Neuronal stem cell (in vitro differentiated cells): Measurements from ENCODE around the gene MBD1.

Source experiments
- DNase-seq: peaks from one replicate; pipeline ENCODE4 v3.0.0-alpha.2; 2013; ENCODE audit warnings: low spot score
- H2AFZ ChIP-seq: one replicate; pipeline ENCODE4 v1.6.1; 2013; ENCODE audit warnings: mild to moderate bottlenecking, low read length, inconsistent platforms
- H2AK5ac ChIP-seq: 2 replicates; pipeline ENCODE4 v1.6.1; 2013; ENCODE audit warnings: low read depth, mild to moderate bottlenecking, inconsistent platforms, low read length, moderate library complexity, mixed read lengths
- H2BK120ac ChIP-seq: 2 replicates; pipeline ENCODE4 v1.6.1; 2013; ENCODE audit warnings: low read depth, mild to moderate bottlenecking, inconsistent platforms, low read length, moderate library complexity, mixed read lengths
- H2BK12ac ChIP-seq: one replicate; pipeline ENCODE4 v1.6.1; 2013; ENCODE audit warnings: low read length, inconsistent platforms
- H2BK15ac ChIP-seq: 2 replicates; pipeline ENCODE4 v1.6.1; 2013; ENCODE audit warnings: mild to moderate bottlenecking, low read length, inconsistent platforms, mixed read lengths
- H2BK5ac ChIP-seq: one replicate; pipeline ENCODE4 v1.6.1; 2013; ENCODE audit warnings: inconsistent platforms, mild to moderate bottlenecking, low read length, moderate library complexity
- H3K14ac ChIP-seq: one replicate; pipeline ENCODE4 v1.6.1; 2013; ENCODE audit warnings: low read length, inconsistent platforms
- H3K18ac ChIP-seq: 2 replicates; pipeline ENCODE4 v1.6.1; 2013; ENCODE audit warnings: low read length, inconsistent platforms
- H3K23ac ChIP-seq: 2 replicates; pipeline ENCODE4 v1.6.1; 2013; ENCODE audit warnings: low read depth, mild to moderate bottlenecking, mixed read lengths, low read length, inconsistent platforms; ENCODE audit not compliant: poor library complexity
- H3K27ac ChIP-seq: replicated peaks from 3 replicates; pipeline ENCODE4 v1.5.1; 2013; ENCODE audit warnings: low read length, inconsistent platforms
- H3K27me3 ChIP-seq, 3 experiments: 2 replicates each; pipeline ENCODE4 v1.6.1; 2013; ENCODE audit warnings: low read length in 3 of 3, mild to moderate bottlenecking in 2 of 3, inconsistent platforms in 1 of 3, low read depth in 1 of 3, mixed read lengths in 1 of 3, moderate library complexity in 1 of 3; ENCODE audit not compliant: control insufficient read depth in 3 of 3, insufficient read depth in 3 of 3
- H3K36me3 ChIP-seq, 2 donors: replicated peaks in 1 of 2; 2 replicates each; pipeline ENCODE4 v1.6.1; 2013; ENCODE audit warnings: low read length in 2 of 2; ENCODE audit not compliant: control insufficient read depth in 2 of 2, insufficient read depth in 2 of 2
- H3K4ac ChIP-seq: 2 replicates; pipeline ENCODE4 v1.6.1; 2013; ENCODE audit warnings: inconsistent platforms, mild to moderate bottlenecking, low read length, moderate library complexity
- H3K4me1 ChIP-seq, 2 donors: 1 replicate in 1 of 2; 2 replicates in 1 of 2; pipeline ENCODE4 v1.6.1; 2013; ENCODE audit warnings: low read length in 2 of 2, low read depth in 1 of 2; ENCODE audit not compliant: control insufficient read depth in 2 of 2, insufficient read depth in 1 of 2
- H3K4me2 ChIP-seq: one replicate; pipeline ENCODE4 v1.6.1; 2013; ENCODE audit warnings: mild to moderate bottlenecking, low read length, inconsistent platforms; ENCODE audit not compliant: insufficient read depth, poor library complexity, severe bottlenecking
- H3K4me3 ChIP-seq, 2 donors: 2 replicates each; pipeline ENCODE4 v1.5.1; 2013; ENCODE audit warnings: low read length in 2 of 2, mild to moderate bottlenecking in 2 of 2, inconsistent platforms in 1 of 2, moderate library complexity in 1 of 2
- H3K79me1 ChIP-seq: one replicate; pipeline ENCODE4 v1.6.1; 2013; ENCODE audit warnings: low read depth, mild to moderate bottlenecking, inconsistent platforms, low read length, moderate library complexity
- H3K9ac ChIP-seq: one replicate; pipeline ENCODE4 v1.6.1; 2013; ENCODE audit warnings: mild to moderate bottlenecking, low read depth, low read length, inconsistent platforms; ENCODE audit not compliant: poor library complexity
- H3K9me3 ChIP-seq, 2 donors: replicated peaks in 1 of 2; 2 replicates each; pipeline versions ENCODE3 to v1.6.1; 2013; ENCODE audit warnings: low read length in 2 of 2, mild to moderate bottlenecking in 2 of 2, inconsistent platforms in 1 of 2, low read depth in 1 of 2, mixed read lengths in 1 of 2, moderate library complexity in 1 of 2; ENCODE audit not compliant: control insufficient read depth in 2 of 2, insufficient read depth in 1 of 2
- H4K8ac ChIP-seq: one replicate; pipeline ENCODE4 v1.6.1; 2013; ENCODE audit warnings: low read depth, mild to moderate bottlenecking, inconsistent platforms, low read length, moderate library complexity
- H4K91ac ChIP-seq: one replicate; pipeline ENCODE4 v1.6.1; 2013; ENCODE audit warnings: low read length, low read depth, mild to moderate bottlenecking, inconsistent platforms; ENCODE audit not compliant: poor library complexity
- WGBS, 2 donors: extraction: QIAGEN DNeasy Blood & Tissue Kit; methylation state at CpG; one replicate each; pipeline ENCODE4 v1.1.7; 2013; ENCODE audit warnings: missing lambda C conversion rate in 2 of 2, mixed read lengths in 1 of 2; ENCODE audit not compliant: insufficient read length in 2 of 2, insufficient replicate concordance in 1 of 2; ENCODE audit errors: extremely low coverage in 2 of 2; 5-methylcytosine and 5-hydroxymethylcytosine counted together

The MBD1 gene

GRCh38 chr18:50273203-50274043 is 7.9 kb downstream of the MBD1 start:
- DNase-seq: no peak
- Histone ChIP-seq H3K9ac (no peak overlapping the region), H3K27me3 (no peaks in the 10 kb centered on the region), H2BK5ac (no peak overlapping the region), H2AK5ac (no peak overlapping the region), H2AFZ (no peak overlapping the region), H3K4me2 (no peak overlapping the region), H3K79me1 (peaks cover 7% of the 10 kb centered on the region), H2BK12ac (no peak overlapping the region), H3K36me3 (peaks cover 67 to 100% of the 10 kb centered on the region in 2 donors), H4K8ac (peak overlapping the region; percentile 58), H3K27ac (no peak overlapping the region), H3K4me1 (no peaks in the 10 kb centered on the region), H3K9me3 (no peaks in the 10 kb centered on the region), H3K23ac (peak overlapping the region; percentile 83), H3K18ac (no peak overlapping the region), H2BK15ac (no peak overlapping the region), H3K4ac (no peak overlapping the region), H3K14ac (no peak overlapping the region), H2BK120ac (no peak overlapping the region), H3K4me3 (peak overlapping the region in 1 of 2 donors; percentile 43), H4K91ac (no peak overlapping the region)
- no CpG with 5 or more reads among the region's 23 CpGs for WGBS, 2 donors

- Histone ChIP-seq H2AFZ (no peak overlapping the region), H2AK5ac (no peak overlapping the region), H2BK15ac (no peak overlapping the region), H2BK120ac (no peak overlapping the region), H3K4me3 (no peak overlapping the region), H3K27ac (no peak overlapping the region), H3K36me3 (peaks cover 64 to 99% of the 10 kb centered on the region in 2 donors), H2BK12ac (no peak overlapping the region), H3K14ac (no peak overlapping the region), H3K9me3 (peaks cover 0 to under 1% of the 10 kb centered on the region in 2 donors), H3K4ac (no peak overlapping the region), H3K9ac (no peak overlapping the region), H3K4me2 (no peak overlapping the region), H4K91ac (no peak overlapping the region), H4K8ac (no peak overlapping the region), H3K23ac (no peak overlapping the region), H3K79me1 (peaks cover 7% of the 10 kb centered on the region), H3K4me1 (no peaks in the 10 kb centered on the region), H3K18ac (no peak overlapping the region), H2BK5ac (no peak overlapping the region), H3K27me3 (no peaks in the 10 kb centered on the region)
- no CpG with 5 or more reads among the region's 5 CpGs for WGBS, 2 donors
- DNase-seq: no peak
Observed at GRCh38 chr18:50272568-50272967, 8.8 kb downstream of the MBD1 start.

GRCh38 chr18:50268022-50268747 is 13.1 kb downstream of the MBD1 start:
- Histone ChIP-seq H3K9me3 (peaks cover 0 to 3% of the 10 kb centered on the region in 2 donors), H3K4me3 (peak overlapping the region in 1 of 2 donors; percentile 82), H3K79me1 (no peaks in the 10 kb centered on the region), H2BK12ac (no peak overlapping the region), H2AFZ (no peak overlapping the region), H3K14ac (no peak overlapping the region), H3K27ac (no peak overlapping the region), H2BK5ac (no peak overlapping the region), H3K18ac (no peak overlapping the region), H3K4me1 (peaks cover 0 to 3% of the 10 kb centered on the region in 2 donors), H4K91ac (no peak overlapping the region), H2BK15ac (no peak overlapping the region), H3K27me3 (peaks cover 0 to 2% (median 0%) of the 10 kb centered on the region in 3 experiments), H3K36me3 (peaks cover 28 to 60% of the 10 kb centered on the region in 2 donors), H3K4ac (no peak overlapping the region), H3K23ac (no peak overlapping the region), H2BK120ac (no peak overlapping the region), H2AK5ac (no peak overlapping the region), H3K4me2 (peak overlapping the region; percentile 36), H4K8ac (no peak overlapping the region), H3K9ac (no peak overlapping the region)
- DNase-seq: peak; percentile 50
- no CpG with 5 or more reads among the region's 56 CpGs for WGBS, 2 donors

- H2BK5ac ChIP-seq: no peak within 1 kb of the TSS
- H3K4me1 ChIP-seq: peaks cover 0 to 3% of the 10 kb centered on the region in 2 donors
- H2BK120ac ChIP-seq: no peak within 1 kb of the TSS
- peak within 1 kb of the TSS; percentile 68 to 92 for H3K4me3 ChIP-seq
- peaks cover 0 to 3% of the 10 kb centered on the region in 2 donors for H3K9me3 ChIP-seq
- H3K4ac ChIP-seq: no peak within 1 kb of the TSS
- no peak within 1 kb of the TSS for H2AK5ac ChIP-seq
- no peak within 1 kb of the TSS for H3K14ac ChIP-seq
- no peak within 1 kb of the TSS for H2BK12ac ChIP-seq
- no peak within 1 kb of the TSS for H3K23ac ChIP-seq
- H3K18ac ChIP-seq: peak within 1 kb of the TSS; percentile 6
- H3K9ac ChIP-seq: peak within 1 kb of the TSS; percentile 71
- peaks cover 0 to 2% (median 0%) of the 10 kb centered on the region in 3 experiments for H3K27me3 ChIP-seq
- H3K27ac ChIP-seq: no peak within 1 kb of the TSS
- WGBS, 2 donors: no CpG with 5 or more reads among the region's 37 CpGs
- peaks cover 14 to 41% of the 10 kb centered on the region in 2 donors for H3K36me3 ChIP-seq
- H3K4me2 ChIP-seq: peak within 1 kb of the TSS; percentile 71
- peak within 1 kb of the TSS; percentile 90 for H2AFZ ChIP-seq
- H4K8ac ChIP-seq: no peak within 1 kb of the TSS
- no peak within 1 kb of the TSS for H4K91ac ChIP-seq
- H3K79me1 ChIP-seq: no peaks in the 10 kb centered on the region
- DNase-seq: peak; percentile 78
- H2BK15ac ChIP-seq: no peak within 1 kb of the TSS
Observed at GRCh38 chr18:50266248-50266704, 15.0 kb downstream of the MBD1 start, which contains the start of gene CFAP53. CFAP53 (minus strand) TSS chr18:50266495; CDS start chr18:50266404, 91 bp downstream.
